Activated naive CD4-positive, alpha-beta T cell treated with anti-CD3 and anti-CD28 coated beads, Interleukin-2, amount 50 U/mL, for 72 hours (primary cell): ENCODE measurements around the gene AP4S1. TPM values are rescaled to one million over a fixed set of nuclear protein-coding genes. Genes with fewer than 3 reads are reported as not detected.
A peak's percentile ranks its signal among the peaks of the same experiment; 100 is the strongest.
"Not testable (repeated sequence)": the region's sequence is repeated elsewhere in the genome, so short reads cannot be mapped to it uniquely, and the experiment has no call there.

Experiments
- ATAC-seq, 2 donors: fragments of 150-1000 bp; cut with Tn5 transposase; 2 replicates each; pipeline ENCODE4 v1.10.0; 2021; ENCODE audit warnings: mild to moderate bottlenecking in 2 of 2, moderate library complexity in 2 of 2
- DNase-seq, 2 donors: peaks; one replicate each; pipeline ENCODE4 v3.0.0; 2021 to 2022; ENCODE audit warnings: low spot score in 2 of 2
- H3K27ac Mint-ChIP-seq, 2 donors: one replicate each; pipeline ENCODE4 v1.8.0; 2022; ENCODE audit warnings: mild to moderate bottlenecking in 2 of 2, mixed read lengths in 2 of 2
- H3K36me3 Mint-ChIP-seq, 2 donors: one replicate each; pipeline ENCODE4 v1.8.0; 2022; ENCODE audit warnings: mixed read lengths in 2 of 2
- H3K9me3 Mint-ChIP-seq, 2 donors: one replicate each; pipeline ENCODE4 v1.8.0; 2022; ENCODE audit warnings: mixed read lengths in 2 of 2
- total RNA-seq, 2 donors: library from RNA; stranded (reverse); gene quantifications; one replicate each; pipeline ENCODE4 v1.2.3, GENCODE V29; 2022

The AP4S1 gene
- total RNA-seq, 2 donors from 2014 or later, result 2.8 to 4.0 TPM

DNA sequence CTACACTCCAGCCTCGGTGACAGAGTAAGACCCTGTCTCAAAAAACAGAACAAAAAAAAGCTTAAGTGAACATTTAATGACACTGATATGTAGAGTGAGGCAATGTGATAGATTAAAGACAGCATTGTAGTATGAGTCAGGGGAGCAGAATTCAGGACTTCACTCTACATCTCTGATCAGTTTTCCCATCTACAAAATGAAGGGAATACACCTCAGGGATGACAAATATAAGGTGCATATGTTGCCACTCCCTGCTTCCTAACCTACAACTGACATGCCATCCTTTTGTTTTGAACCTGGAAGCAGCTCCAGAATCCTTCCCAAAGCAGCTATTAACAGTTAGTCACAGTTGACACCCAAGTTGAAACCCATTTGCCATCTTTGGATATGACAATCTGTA, 31.6 kb downstream of the AP4S1 start:
- no peak for ATAC-seq
- Mint-ChIP-seq H3K36me3 (no peaks in the 10 kb centered on the region), H3K9me3 (no peaks in the 10 kb centered on the region), H3K27ac (no peak overlapping the region)
- no peak for DNase-seq

DNA sequence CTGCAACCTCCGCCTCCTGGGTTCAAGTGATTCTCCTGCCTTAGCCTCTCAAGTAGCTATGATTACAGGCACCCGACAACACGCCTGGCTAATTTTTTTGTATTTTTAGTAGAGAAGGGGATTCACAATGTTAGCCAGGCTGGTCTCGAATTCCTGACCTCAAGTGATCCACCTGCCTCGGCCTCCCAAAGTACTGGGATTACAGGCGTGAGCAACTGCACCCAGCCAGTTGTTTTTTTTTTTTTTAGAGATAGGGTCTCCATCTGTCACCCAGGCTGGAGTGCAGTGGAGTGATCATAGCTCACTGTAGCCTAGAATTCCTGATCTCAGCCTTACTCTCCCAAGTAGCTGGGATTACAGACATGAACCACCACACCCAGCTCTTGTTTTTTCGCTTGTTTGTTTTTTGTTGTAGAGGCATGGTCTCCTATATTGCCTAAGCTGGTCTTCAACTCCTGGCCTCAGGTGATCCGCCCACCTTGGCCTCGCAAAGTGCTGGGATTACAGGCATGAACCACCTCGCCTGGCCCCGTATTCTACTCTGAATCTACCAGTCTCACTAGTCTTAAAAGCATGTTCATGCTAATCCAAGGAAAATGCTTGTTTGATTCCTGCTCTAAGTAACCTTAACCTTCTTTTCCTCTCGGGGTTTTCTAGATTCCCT, 32.4 kb downstream of the AP4S1 start:
- no peaks in the 10 kb centered on the region for H3K36me3 Mint-ChIP-seq

DNA sequence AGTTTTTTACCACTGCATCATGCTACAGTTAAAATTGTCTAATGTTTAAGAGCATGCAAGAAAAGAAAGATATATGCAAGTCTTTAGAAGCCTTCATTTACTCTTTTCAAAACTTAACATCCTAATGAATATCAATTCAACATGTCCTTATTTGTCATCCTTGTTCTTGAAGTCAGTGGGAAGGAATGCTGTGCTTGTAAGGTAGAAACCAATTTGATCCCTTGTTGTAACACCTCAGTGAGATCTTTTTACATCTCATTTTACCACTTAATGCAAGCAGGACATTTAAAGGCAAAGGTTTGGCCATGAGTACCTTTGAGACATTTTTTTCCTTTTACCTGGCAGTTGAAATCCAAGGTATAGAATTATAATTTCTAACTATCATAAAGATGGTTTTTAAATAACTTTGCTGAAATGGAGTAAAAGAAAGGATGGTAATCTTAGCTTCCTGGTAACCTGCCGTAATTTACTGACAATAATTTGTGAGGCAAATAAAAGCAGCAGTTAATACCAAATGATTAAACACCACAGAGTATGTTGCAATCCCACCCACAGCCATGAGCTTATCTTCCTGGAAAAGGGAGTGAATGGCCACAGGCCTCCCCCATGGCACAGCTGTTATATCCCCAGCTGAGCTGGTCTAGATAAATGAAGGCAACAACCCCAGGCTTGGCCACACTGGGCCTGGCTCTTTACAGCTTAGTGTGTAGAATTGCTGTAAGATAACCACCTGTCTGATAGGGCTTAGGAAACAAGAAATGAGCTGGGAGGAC, 33.9 kb downstream of the AP4S1 start:
- no peak for DNase-seq
- Mint-ChIP-seq H3K9me3 (no peaks in the 10 kb centered on the region), H3K36me3 (no peaks in the 10 kb centered on the region), H3K27ac (peak overlapping the region; percentile 20 to 44)
- no peak for ATAC-seq

More for the DNA sequence above, 32.4 kb downstream of the AP4S1 start:
- ATAC-seq (no peak), DNase-seq (no peak)
- Mint-ChIP-seq H3K27ac (peak overlapping the region; percentile 20 to 47), H3K9me3 (no peaks in the 10 kb centered on the region)

DNA sequence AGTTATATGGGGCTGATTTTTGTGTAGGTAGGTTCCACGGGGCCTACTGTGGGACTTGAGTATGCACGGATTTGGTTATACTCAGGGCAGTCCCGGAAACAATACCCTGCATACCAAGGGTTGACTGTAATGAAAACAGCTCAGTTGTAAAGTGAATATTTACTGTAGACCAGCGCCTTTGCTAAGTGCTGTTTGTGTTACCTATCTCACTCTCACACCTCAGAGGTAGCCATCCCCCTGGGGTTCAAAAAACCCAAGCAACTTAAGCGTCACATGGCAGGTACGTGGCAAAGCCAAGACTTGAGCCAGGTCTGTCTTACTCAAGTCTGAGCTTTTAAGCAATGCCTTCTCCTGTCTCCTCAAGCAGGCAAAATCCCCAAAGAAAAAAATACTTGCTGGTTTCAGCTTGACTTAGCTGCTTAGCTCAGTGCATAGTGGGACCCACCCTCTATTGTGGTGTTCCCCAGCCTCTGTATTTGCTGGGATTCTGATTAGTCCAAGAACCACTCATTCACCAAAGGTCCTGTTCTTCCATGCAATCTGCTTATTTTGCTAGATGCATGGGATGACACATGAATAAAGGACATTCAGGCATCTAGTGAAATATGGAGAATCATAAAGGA, 34.9 kb downstream of the AP4S1 start:
- no peaks in the 10 kb centered on the region for H3K9me3 Mint-ChIP-seq
- ATAC-seq, result no peak
- no peak for DNase-seq
- H3K36me3 Mint-ChIP-seq, result no peaks in the 10 kb centered on the region
- H3K27ac Mint-ChIP-seq, result no peak overlapping the region

DNA sequence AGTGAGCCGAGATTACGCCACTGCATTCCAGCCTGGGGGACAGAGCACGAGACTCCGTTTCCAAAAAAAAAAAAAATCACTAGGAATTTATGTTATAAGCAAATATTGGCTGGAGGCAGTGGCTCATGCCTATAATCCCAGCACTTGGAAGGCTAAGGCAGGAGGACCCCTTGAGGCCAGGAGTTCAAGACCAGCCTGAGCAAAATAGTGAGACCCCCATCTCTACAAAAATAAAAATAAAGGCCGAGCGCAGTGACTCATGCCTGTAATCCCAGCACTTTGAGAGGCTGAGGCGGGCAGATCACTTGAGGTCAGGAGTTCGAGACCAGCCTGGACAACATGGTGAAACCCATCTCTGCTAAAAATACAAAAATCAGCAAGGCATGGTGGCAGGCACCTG, 37.5 kb downstream of the AP4S1 start:
- not testable (repeated sequence) for H3K36me3 Mint-ChIP-seq, ATAC-seq, H3K9me3 Mint-ChIP-seq, H3K27ac Mint-ChIP-seq, DNase-seq

DNA sequence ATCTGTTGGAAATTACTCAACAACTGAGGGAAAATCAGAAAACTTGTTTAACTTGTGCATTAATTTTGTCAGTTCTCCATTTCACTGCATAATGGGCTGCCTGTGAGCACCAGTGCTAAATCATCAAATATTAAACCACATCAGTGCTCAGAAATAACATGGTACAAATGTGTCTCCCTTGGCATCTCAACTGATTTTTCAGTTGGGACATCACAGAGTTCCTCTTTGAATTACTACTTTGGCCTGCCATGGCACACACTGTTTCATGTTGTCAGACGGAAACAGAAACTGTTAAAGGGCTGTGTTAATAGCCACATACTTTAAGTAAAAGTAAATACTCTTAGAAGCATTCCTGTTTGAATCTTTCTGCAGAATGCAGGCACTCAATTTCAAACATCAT, 42.8 kb downstream of the AP4S1 start:
- no peak for DNase-seq
- Mint-ChIP-seq H3K36me3 (no peaks in the 10 kb centered on the region), H3K9me3 (no peaks in the 10 kb centered on the region), H3K27ac (no peak overlapping the region)
- no peak for ATAC-seq

DNA sequence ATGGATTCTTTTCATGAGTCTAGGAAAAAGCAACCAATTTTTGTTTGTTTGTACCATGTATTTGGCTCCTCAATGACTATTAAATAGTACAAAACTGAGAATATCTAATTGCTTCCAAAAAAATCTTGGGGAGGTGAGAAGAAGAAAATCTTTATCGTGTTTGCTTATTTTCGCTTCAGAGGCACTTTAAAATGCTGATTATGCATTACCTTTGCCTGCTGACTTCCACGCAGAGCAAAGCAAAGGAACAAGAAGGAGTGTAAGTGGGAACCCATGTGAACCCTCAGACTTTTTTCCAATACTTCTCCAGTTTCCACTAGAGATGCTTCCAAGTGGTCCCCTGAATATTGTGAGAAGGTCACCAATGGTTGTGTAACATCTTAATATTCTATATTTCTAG, 43.9 kb downstream of the AP4S1 start:
- ATAC-seq (no peak), DNase-seq (no peak)
- H3K27ac Mint-ChIP-seq, result no peak overlapping the region
- no peaks in the 10 kb centered on the region for H3K36me3 Mint-ChIP-seq
- no peaks in the 10 kb centered on the region for H3K9me3 Mint-ChIP-seq

DNA sequence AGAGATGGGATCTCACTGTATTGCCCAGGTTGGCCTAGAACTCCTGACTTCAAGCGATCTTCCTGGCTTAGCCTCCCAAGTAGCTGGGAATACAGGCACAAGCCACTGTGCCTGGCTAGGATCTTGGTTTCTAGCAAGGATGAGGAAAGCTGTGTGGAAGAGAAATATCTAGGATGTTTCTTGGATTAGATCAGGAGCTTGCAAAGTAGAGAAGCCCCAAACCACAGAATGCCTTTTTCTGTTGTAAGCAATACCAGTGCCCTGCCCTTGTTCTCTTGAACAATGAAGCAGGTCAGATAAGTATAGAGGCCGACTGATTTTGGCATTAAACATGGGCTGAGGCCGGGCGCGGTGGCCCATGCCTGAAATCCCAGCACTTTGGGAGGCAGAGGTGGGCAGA, 45.0 kb downstream of the AP4S1 start:
- ATAC-seq, result no peak
- H3K9me3 Mint-ChIP-seq, result no peaks in the 10 kb centered on the region
- H3K36me3 Mint-ChIP-seq, result peaks cover 5 to 6% of the 10 kb centered on the region in 2 donors
- DNase-seq, result no peak
- H3K27ac Mint-ChIP-seq, result no peak overlapping the region

DNA sequence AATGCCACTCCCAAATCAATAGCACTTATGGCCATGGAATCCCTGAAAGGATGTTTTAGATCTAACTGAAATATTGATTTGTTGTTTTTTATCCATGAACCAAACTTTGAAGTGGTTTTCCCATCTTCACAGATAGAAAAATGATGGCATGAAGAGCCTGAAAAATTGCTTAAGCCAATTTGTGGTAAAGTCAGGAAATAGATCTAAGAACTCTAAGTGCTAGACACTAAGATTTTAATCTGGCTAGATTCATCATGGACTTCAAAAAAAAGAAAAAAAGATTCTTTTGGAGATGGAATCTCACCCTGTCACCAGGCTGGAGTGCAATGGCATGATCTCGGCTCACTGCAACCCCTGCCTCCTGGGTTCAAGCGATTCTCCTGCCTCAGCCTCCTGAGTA, 45.7 kb downstream of the AP4S1 start:
- DNase-seq (no peak), ATAC-seq (no peak)
- H3K27ac Mint-ChIP-seq, result no peak overlapping the region
- H3K36me3 Mint-ChIP-seq, result peaks cover 5 to 6% of the 10 kb centered on the region in 2 donors
- no peaks in the 10 kb centered on the region for H3K9me3 Mint-ChIP-seq

DNA sequence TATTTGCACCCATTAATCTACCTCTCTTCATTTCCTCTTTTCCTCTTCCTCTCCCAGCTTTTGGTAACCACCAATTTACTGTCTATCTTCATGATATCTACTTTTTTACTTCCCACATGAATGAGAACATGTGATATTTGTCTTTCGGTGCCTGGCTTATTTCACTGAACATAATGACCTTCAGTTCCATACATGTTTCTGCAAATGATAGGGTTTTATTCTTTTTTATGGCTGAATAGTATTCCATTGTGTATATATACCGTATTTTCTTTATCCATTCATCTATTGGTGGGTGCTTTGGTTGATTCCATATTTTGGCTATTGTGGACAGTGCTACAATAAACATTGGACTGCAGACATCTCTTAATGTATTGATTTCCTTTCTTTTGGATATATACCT, 49.7 kb downstream of the AP4S1 start:
- ATAC-seq, result no peak
- H3K9me3 Mint-ChIP-seq, result no peaks in the 10 kb centered on the region
- DNase-seq, result no peak
- peaks cover 5 to 6% of the 10 kb centered on the region in 2 donors for H3K36me3 Mint-ChIP-seq
- H3K27ac Mint-ChIP-seq, result no peak overlapping the region

DNA sequence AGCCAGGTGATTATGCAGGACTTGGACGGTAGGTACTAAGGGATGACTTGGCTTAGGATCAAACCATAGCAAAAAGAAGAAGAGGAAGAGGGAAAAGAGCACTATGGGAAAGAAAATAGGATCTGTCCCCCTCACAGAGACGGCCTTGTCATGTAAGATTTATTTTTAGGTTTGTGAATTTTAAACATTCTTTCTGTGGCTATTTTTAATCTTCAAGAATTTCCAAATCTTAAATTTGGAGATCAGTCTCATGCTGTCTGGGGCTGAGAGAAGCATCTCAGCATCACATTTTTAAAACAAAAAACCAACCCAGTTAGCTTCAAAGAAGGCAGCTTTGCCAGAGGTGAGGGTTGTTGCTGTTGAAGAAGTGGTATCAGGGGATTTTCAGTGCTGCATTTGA, 53.3 kb downstream of the AP4S1 start:
- no peaks in the 10 kb centered on the region for H3K9me3 Mint-ChIP-seq
- no peak for ATAC-seq
- DNase-seq, result no peak
- H3K36me3 Mint-ChIP-seq, result peaks cover 5 to 6% of the 10 kb centered on the region in 2 donors
- H3K27ac Mint-ChIP-seq, result no peak overlapping the region

DNA sequence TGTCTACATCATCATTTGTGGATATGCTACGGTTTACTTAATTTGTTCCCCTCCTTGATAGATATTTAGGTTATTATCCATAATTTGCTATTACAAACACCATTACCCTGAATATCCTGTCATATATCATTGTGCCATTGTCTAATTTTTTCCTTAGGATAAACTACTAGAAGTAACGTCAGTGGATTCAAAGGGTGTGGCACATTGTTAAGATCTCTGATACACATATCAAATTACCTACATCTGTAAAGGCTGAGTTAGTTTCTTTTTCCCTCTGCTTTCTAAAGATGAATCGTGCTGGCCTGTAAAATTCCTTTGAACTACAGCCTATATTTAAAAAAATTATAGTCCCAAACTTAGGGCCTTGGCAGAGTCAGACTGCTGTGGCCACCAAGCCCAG, 54.6 kb downstream of the AP4S1 start:
- Mint-ChIP-seq H3K36me3 (peaks cover 3 to 4% of the 10 kb centered on the region in 2 donors), H3K9me3 (no peaks in the 10 kb centered on the region), H3K27ac (no peak overlapping the region)
- DNase-seq (no peak), ATAC-seq (no peak)

DNA sequence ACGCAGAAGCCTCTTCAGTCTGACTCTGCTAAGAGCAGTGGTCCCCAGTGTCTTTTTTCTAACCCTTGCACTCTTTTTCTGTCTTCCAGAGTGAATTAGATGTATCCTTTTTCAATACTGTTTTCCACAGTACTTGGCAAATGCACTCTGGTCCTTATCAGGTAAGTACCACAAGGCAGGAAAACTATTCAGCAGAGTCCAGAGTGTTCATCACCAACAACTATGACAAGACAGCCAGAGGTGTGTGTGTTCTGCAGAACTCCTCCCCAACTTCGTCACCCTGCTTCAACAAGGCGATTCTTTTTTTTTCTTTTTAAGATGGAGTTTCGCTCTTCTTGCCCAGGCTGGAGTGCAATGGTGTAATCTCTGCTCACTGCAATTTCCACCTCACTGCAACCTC, 55.0 kb downstream of the AP4S1 start:
- no peaks in the 10 kb centered on the region for H3K36me3 Mint-ChIP-seq
- H3K27ac Mint-ChIP-seq, result no peak overlapping the region
- DNase-seq (no peak), ATAC-seq (no peak)
- no peaks in the 10 kb centered on the region for H3K9me3 Mint-ChIP-seq

DNA sequence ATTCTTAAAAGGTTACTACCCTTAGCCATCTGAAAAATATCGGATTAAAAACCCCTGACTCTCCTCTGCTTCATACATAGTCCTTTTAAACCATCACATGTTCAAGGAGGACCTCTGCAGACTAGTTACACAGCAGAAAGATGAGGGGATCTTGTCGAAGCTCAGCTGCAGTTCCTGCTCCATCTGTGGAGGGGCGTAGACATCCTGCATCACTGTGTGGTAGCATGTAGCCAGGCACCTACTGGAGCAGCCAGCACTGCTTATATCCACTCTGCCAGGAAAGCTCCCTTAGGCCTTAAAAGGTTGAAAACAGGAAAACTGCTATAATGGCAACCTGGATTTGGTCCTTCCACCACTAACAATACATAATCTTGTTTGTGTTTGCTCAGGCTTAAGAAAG, 58.3 kb downstream of the AP4S1 start:
- no peak for ATAC-seq
- no peak for DNase-seq
- Mint-ChIP-seq H3K9me3 (no peaks in the 10 kb centered on the region), H3K36me3 (no peaks in the 10 kb centered on the region), H3K27ac (no peak overlapping the region)

DNA sequence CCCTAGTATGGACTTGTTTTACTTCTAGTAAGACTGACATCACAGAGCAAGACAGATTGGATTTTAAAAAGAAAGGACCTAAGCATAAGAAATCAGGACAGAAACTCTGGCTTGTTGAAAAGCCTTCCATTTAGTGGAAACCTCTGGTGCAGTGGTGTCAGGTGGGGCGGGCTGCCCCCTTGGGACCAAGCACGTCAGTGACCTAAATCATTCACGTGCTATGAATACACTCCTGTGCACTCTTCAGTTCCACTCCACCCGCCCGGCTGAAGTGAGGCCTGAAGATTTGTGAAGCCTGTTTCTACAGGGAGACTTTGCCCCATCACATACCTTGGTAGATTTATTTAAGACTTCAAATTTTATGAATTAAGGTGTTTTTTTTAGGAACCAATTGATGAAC, 58.9 kb downstream of the AP4S1 start:
- Mint-ChIP-seq H3K36me3 (no peaks in the 10 kb centered on the region), H3K27ac (no peak overlapping the region), H3K9me3 (no peaks in the 10 kb centered on the region)
- ATAC-seq, result no peak
- DNase-seq, result no peak

DNA sequence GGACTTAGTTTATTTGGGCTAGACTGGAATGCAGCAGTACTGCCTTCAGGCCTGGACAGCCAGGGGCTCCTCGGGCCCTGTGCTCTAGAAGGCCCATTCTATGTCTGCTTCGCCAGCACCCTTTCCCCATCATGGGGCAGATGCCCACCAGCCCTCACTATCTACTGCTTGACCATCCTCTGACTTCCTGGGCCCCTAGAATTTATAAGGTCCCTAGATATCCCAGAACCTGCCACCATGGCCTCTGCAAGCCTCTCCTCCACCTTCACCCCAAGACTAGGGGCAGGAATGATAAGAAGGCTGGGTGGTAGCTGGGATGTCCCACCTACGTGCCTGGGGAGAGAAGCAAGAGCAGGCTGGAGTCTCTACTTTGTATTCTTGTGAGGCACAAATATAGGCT, 59.6 kb downstream of the AP4S1 start:
- DNase-seq (no peak), ATAC-seq (no peak)
- no peaks in the 10 kb centered on the region for H3K9me3 Mint-ChIP-seq
- no peaks in the 10 kb centered on the region for H3K36me3 Mint-ChIP-seq
- no peak overlapping the region for H3K27ac Mint-ChIP-seq

DNA sequence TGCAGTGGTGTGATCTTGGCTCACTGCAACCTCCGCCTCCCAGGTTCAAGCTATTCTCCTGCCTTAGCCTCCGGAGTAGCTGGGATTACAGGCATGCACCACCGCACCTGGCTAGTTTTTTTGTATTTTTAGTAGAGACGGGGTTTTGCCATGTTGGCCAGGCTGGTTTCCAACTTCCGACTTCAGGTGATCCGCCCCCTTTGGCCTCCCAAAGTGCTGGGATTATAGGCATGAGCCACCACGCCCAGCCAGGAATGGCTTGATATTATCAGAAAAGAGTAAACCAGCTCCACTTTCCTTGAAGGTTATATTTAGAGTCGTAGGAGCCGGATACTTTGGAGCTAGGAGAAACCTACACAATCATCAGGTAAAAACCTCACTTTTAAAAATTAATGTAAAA, 61.0 kb downstream of the AP4S1 start:
- not testable (repeated sequence) for H3K9me3 Mint-ChIP-seq, DNase-seq, H3K36me3 Mint-ChIP-seq, ATAC-seq
- peak overlapping the region in 1 of 2 donors; percentile 55 for H3K27ac Mint-ChIP-seq
